Head of caudate nucleus (tissue), 42 donors: ENCODE data around the gene RBM7.
A peak's percentile ranks its signal among the peaks of the same experiment; 100 is the strongest.

Source experiments
- DNase-seq, 42 donors: peaks; one replicate each; pipeline versions ENCODE4 v3.0.0 to v3.0.0-alpha.2; 2020 to 2021; ENCODE audit warnings: mixed read lengths in 7 of 42
- intact Hi-C: fragments of 100-400 bp; cut with DNase I; formaldehyde crosslinking; loops from one replicate; pipeline ENCODE4 v1.15.0; 2022

Gene RBM7

DNA sequence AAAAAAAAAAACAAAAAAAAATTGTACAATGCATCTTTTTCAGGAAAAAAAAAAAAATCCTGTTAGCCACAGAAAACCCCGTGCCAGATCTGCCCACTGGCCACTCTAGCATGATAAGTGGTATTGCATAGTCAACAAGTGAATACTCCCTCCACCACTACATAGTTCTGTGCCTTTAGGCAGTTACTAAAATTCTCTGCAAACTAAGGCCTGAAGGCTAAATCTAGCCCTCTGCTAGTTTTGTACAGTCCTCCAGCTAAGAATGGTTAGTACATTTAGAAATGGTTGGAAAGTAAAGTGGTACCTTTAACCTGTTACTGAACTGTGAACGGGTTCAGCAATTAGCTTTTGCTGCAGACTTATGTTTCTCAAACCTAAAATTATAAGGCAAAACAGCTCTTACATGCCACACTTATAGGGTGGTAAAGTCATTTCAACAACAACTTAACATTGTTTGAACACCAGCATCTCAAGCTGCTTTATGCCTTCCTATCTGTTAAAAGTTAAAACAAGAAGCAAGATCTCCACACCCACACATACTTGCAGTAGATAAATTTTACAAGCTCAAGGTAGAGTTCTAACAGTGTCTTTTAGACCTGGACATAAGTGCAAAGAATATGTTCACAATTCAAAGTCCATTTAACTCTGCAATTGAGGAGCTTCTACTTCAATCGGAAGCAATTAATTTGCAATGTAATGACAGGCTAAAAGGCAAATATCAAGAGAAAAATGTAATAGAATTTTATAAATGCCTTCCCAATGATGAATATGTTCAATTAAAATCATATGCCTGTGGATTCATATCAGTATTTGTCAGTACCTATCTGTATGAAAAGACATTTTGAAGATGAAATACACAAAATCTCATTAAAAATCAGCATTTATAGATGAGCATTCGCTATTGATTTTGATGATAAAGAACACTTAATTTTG lies 7.5 kb upstream of the RBM7 start:
- intact Hi-C loops: loop anchor here (10.0 kb wide), 1 partner anchor 48 kb away; no protein-coding TSS in a partner anchor
- DNase-seq: no peak

DNA sequence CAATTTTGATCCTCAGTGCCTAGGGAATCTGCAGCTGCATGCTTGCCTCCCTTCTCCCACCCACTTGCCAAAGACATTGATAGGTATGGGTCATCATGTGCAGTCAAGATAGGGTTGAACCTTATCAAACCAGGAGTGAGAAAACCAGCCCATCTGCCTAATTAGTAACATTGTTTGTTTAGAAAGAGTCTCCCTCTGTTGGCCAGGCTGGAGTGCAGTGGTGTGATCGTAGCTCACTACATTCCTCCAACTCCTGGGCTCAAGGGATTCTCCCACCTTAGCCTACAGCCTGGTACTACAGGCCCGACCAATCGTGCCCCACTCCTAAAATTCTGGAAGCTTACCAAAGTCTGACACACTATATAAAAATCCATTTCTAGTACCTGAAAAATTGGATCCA lies 4.7 kb upstream of the RBM7 start:
- intact Hi-C loops: loop anchor here (10.0 kb wide), 1 partner anchor 51 kb away; no protein-coding TSS in a partner anchor
- DNase-seq: peak in 1 of 42 donors; percentile 46

DNA sequence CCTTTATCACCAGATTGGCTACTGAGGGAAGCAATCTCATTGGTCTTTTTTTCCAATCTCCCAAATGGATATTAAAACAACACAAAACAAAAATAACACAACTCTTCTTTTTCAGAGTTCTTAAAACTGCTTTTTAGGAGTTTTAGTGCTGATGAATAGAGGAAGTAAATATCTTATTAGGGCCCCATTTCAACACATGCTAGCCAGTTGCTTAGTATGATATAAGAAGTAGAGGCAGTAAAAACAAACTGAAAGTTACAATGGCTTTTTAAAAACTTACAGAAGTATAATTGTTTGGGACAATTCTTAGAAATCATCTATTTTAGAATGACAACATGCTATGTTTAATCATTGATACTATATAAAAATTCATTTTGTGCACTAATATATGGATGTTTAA lies 3.5 kb upstream of the RBM7 start:
- intact Hi-C loops: loop anchor here (10.0 kb wide), 1 partner anchor 52 kb away; no protein-coding TSS in a partner anchor
- no peak for DNase-seq

DNA sequence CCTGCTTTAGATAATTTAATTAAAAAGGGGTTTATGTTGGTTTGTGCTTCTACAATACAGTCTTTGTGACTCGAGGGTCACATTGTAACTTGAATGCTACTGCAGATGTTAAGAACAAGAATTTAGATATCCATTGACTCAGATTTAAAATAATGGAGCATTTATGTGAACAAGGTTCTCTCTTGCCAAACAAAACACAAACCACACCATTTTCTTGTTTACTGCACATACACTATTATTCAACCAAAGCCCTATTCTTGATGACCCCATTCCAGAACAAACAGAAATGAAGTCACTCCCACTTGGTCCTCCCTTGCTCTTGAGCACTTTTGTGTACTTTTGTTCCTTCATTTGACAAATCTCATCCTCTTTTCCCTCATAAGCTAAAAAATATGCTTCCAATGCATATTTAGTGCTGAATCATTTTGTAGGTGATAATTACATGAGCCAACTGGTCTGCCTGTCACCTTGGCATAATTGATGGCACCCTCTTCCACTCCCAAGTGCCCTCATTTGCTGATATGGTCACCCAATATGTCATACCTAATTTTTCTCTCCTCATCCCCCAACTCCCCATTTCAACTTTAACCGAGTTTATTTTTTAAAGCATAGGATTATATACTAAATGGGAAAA lies 3.0 kb upstream of the RBM7 start:
- intact Hi-C loops: loop anchor here (10.0 kb wide), 1 partner anchor 53 kb away; no protein-coding TSS in a partner anchor

DNA sequence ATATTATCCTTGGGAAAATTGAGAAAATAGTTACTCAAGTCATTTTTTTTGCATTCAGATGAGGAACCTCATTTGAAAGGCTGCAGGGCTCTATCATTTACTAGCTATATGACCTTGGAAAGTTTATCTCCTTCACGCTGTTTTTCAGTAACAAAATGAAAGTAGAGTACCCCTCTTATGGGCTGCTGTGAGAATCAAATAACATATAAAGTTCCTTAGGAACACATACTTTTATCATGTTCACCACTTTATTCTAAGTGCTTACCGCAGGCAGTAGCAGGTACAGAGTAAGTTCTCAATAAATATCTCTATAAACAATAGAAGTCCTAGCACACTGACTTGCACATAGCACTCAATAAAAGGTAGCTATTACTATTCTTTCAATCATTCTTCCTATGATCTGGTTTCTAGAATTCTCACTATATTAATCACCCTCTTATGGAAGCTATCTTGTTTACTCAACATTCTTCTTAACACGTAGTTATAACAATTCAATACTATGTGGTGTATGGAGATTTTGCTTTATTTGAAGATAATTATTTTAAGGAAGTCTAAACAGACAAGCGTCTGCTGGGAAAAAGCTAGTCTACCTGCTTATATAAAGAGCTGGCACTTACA lies 2.1 kb upstream of the RBM7 start:
- no peak for DNase-seq
- intact Hi-C loops: loop anchor here (10.0 kb wide), 1 partner anchor 54 kb away; no protein-coding TSS in a partner anchor

More for the DNA sequence above, 3.0 kb upstream of the RBM7 start:
- DNase-seq: peak in 2 of 42 donors; percentile 8 to 28

DNA sequence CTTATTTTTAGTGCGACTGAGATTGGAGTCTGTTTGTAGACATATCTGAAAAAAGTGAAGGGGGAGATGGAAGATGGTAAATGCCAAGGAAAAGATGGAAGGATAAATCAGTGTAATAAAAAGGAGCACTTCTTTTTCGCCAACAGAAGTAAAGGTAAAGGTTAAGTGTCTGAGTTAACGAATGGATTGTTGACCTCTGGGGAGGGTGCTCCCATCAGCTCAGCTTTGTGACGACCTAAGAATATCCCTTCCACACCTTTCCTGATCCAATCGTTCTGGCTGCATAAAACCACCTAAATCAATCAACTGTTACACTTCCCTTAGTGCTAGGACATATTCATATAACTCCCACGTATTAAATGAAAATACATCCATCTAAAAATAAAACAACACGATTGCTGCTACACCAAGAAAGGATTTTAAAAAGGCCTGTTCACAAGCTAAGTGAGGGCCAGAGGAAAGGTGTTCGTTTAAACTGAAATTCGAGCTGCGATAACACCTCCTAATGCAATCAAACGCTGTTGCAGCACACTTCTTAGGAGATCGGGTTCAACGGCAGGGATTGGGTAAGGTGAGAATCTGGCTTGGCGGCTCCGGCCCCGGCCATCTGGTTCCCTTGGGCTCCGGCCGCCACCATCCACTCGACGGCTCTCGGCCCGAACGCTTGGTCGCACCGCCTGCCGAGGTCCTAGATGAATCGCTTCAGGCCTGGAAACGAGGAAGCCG lies 813 bp upstream of the RBM7 start:
- peak in 3 of 42 donors; percentile 4 to 45 (median 26) for DNase-seq
- intact Hi-C loops: loop anchor here (5.0 to 10.0 kb wide), 2 partner anchors 38 to 55 kb away; partner anchors contain the start of gene REXO2

DNA sequence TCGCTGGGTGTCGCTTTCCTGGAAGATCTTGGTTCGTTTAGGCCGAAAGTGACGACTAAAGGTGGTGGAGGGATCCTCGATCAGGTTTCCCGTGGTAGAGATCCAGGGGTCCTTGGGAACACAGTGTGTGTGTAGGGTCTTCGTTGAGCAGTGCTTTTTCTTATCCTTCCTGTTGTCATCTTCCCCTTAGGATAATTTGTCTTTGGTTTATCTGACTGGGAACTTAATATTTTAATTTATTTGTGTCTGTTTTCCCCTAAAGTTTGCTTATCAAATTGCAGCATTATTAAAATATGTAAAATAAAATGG lies 403 bp downstream of the RBM7 start:
- DNase-seq: no peak
- intact Hi-C loops: loop anchor here (5.0 kb wide), 1 partner anchor 36 kb away; the partner anchor contains the start of gene REXO2

DNA sequence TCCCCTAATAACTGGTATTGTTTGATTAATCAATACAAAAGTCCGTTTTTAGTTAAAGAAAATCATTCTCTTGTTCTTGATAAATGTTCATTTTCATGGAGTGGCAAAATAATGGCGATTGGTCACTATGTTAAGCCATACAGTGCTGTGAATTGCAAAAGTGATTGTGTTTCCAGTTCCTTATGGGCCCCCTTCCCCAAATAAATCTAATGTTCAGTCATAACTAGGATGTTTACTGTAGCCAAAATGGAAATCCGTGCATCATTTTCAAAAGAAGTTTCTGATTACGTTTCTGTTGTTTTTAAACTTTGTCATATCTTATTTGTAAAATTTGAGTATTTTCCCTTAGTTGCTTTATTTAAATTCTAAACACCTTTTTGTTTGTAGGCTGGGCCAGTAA lies 845 bp downstream of the RBM7 start:
- no peak for DNase-seq
- intact Hi-C loops: loop anchor here (5.0 kb wide), 1 partner anchor 36 kb away; the partner anchor contains the start of gene REXO2

DNA sequence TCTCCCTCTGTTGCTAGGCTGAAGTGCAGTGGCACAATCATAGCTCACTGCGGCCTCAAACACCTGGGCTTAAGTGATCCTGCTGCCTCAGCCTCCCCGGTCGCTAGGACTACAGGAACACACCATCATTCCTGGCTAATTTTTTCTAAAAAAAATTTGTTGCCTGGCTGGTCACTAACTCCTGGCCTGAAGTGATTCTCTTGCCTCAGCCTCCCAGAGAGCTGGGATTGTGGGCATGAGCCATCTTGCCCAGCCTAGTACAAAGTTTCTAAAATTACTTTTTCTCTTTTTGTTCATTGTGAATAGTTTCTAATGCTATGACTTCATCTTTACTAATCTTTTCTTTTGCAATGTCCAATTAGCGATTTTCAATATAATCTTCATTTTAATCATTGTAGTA lies 12.5 kb downstream of the RBM7 start:
- intact Hi-C loops: no loop called here
- DNase-seq: no peak

DNA sequence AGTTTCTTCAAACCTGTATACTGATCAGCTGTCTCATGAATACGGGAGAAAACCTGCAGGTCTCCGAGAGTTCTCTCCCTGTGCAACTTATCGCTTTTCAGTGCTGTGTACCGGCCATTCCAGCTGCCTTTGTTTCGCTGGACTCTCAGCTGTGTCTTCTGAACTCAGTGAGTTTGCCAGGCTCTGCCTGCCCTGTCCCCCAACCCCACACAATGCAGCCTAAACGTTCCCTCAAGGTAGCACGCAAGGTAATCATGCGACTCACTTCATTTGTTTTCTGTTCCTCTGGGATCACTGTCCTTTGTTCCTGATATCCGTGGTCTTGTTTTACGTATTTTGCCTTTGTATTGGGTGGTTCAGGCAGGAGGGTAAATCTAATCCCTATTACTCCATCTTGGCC lies 13.5 kb downstream of the RBM7 start:
- DNase-seq: no peak
- intact Hi-C loops: no loop called here

DNA sequence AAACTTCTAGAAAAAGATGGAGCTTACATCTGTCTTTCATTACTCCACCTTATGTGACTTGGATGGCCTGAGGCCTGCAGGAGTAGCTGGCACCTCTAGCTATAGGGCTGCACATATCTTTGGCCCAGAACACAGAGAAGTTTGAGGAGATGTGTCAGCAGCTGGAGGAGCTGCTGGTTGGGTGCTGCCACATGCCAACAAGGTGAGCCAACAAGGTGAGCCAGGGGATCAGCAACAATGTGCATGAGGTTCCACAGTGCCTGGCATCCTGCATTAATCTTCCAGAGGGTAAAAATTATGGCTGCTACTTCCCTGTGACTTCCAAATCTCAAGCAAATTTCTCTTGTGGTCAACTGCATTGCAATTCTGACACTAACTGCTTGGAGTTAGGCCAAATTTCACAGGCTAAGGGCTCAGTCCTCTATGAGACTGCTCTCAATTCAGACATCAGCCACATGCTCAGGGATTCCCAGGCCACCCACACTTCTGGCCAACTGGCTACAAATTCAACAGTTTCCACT lies 16.0 kb downstream of the RBM7 start:
- intact Hi-C loops: no loop called here
- no peak for DNase-seq

DNA sequence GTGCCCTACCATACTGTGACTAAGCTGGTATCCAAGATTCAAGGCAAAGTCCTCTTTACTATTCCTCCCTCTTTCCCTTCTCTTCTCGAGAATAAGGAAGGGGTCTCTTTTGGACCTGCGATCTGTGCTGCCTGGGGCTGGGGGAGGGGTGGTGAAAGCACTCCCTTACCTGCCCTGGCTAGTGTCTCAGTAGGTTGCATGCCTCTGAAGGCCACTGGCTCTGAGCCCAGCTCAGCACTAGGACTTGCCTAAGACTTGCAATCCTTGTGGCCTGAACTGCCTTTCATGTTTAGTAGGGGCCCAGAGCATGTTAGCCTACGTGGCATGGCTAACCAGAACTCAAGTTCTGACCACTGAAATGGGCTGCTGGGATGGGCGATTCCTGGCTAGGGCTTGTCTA lies 25.8 kb downstream of the RBM7 start:
- intact Hi-C loops: no loop called here
- DNase-seq: no peak

DNA sequence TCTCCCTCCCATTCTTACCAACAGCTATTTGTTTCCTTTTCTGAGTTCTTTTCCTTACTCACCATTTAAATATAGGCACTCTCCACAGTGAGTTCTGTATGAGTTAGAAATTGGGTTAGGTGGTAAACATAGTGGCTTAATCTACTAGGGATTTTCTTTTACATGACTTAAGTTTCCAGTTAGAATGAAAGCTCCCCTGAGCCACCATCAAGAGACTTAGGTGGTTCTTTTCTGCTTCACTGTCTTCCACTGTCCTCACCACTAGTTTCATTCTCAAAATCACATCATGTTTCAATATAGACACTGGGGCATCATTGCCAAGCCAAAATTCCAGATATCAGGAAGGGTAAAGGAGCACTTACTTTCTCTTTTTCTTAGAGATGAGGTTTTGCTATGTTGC lies 29.8 kb downstream of the RBM7 start:
- intact Hi-C loops: no loop called here
- DNase-seq: no peak

DNA sequence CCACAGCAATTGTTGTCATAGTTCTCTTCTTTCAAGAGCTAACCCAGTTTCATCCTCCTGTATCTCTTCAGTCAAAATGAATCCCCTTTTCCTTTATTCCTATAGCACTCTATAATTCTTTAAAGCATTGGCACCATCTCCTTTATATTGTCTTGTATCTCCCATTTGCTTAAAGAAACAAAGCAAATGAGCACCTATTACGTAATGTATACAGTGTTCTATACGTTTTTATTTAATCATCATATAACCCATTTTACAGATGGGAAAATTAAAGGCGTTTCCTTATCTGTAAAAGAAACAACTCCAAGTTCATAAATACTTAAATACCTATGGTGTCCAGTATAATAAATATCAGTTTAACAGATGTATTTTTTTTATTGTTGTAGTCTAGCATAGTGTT lies 32.4 kb downstream of the RBM7 start:
- no peak for DNase-seq
- intact Hi-C loops: no loop called here

DNA sequence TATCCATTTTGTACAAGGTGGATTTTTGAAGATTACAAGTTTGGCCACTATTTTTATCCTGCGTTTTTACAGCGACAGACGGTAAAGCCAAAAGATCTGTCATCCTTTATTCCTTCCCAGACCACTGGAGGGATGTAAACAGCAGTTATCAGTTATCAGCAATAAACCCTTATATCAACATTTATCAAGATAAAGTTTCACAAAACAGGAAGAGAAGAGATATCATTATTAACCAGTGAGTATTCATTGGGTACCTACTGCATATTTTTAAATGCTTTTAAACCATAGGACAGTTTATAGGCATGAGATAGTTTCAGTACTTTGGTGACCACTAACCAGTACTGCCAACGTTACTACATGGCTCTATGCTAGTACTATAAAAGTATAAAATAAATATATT lies 32.9 kb downstream of the RBM7 start:
- no peak for DNase-seq
- intact Hi-C loops: no loop called here

DNA sequence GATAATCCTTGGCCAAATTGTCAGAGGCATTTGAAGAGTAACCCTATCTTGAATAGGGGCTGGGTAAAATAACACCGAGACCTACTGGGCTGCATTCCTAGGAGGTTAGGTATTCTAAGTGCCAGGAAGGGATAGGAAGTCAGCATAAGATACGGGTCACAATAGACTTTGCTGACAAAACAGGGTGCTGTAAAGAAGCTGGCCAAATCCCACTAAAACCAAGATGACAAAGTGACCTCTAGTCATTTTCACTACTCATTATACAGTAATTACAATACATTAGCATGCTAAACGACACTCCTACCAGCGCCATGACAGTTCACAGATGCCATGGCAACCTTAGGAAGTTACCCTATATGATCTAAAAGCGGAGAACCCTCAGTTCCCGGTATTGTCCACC lies 37.8 kb downstream of the RBM7 start:
- no peak for DNase-seq
- intact Hi-C loops: loop anchor here (5.0 kb wide), 1 partner anchor 36 kb away; the partner anchor contains the start of genes C11orf71 and RBM7

DNA sequence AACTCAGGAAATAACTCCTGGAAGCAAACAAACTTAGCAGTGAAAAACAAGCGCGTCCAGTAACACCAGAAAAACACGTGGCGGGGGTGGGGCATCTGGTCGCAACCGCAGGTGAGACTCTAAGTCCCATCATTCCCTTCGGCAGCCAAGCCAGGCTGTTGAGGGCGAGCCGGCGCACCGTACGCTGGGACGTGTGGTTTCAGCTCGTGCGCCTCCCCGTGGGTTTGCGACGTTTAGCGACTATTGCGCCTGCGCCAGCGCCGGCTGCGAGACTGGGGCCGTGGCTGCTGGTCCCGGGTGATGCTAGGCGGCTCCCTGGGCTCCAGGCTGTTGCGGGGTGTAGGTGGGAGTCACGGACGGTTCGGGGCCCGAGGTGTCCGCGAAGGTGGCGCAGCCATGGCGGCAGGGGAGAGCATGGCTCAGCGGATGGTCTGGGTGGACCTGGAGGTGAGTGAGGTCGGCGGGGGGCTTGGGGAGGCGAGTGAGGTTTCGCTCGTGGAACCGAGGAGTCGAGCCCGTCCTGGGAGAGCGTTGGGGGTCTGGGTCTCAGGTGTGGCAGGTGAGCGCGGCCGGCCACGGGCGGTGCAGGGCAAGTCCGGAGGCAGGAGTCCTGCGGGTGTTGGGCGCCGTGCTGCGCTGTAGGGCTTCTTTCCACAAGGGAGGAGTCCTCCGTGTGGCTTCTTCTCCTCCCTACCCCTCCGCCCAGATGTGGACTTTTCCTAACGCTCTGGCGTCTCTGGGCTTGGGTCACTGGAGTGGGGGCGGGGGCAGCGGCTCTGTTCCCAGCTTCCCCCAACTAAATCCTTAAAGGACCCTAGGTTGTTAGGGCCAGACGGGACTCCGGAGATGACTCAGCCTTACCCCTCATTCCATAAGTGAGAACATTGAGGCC lies 39.0 kb downstream of the RBM7 start, which contains the start of gene REXO2:
Gene REXO2 (plus strand): TSS at position 239 of the 892 bp plus-strand sequence. CDS start 62 bp downstream, at position 301.
- intact Hi-C loops: loop anchor here (5.0 kb wide), 2 partner anchors 37 to 97 kb away; partner anchors contain the start of genes C11orf71 and RBM7
- peak; percentile 93 to 98 (median 97) for DNase-seq
